ENCODE data around the gene LCP1. TPM values are rescaled to one million over a fixed set of nuclear protein-coding genes. Genes with fewer than 3 reads are reported as not detected.

Gene LCP1
- total RNA-seq, 1 experiment from 2014 or later = 1.5 TPM

- in situ Hi-C loops (cut with HindIII; ENCODE audit: low pct_unique_long_range_greater_than_20kb, low sequenced_read_pairs) = no loop called here
- no peak for DNase-seq (ENCODE audit: low read depth, low spot score)
- TF ChIP-seq SIN3A (IDR thresholded peaks at IDR 0.05; ENCODE audit: borderline replicate concordance, insufficient read depth, low read depth, low read length) (no peak), POLR2AphosphoS5 (IDR thresholded peaks at IDR 0.05; ENCODE audit: low read depth, low read length) (no peak), REST (IDR thresholded peaks at IDR 0.05; ENCODE audit: insufficient read depth in 1 of 2, low read depth in 2 of 2, low read length in 1 of 2) (no peak), TCF7L2 (IDR thresholded peaks at IDR 0.05; ENCODE audit: low read depth, low read length) (no peak), CTCF (IDR thresholded peaks at IDR 0.05) (no peak)
- no peaks in the 10 kb centered on the region for H3K27me3 ChIP-seq (ENCODE audit: control insufficient read depth, insufficient read depth, low read length)
- no peaks in the 10 kb centered on the region for H3K4me1 ChIP-seq (ENCODE audit: control insufficient read depth, insufficient read depth, low read length)
- intact Hi-C loops (cut with micrococcal nuclease; ENCODE audit: unreplicated experiment) = no loop called here
- no peaks in the 10 kb centered on the region for H3K9me3 ChIP-seq (ENCODE audit: control insufficient read depth, insufficient read depth, low read depth, low read length)
- H3K36me3 ChIP-seq (ENCODE audit: control insufficient read depth, insufficient read depth, low read length) = no peaks in the 10 kb centered on the region
- POLR2A ChIA-PET = no interaction called here
- CTCF ChIA-PET = no interaction called here
- H3K27ac ChIP-seq (ENCODE audit: low read length) = no peak overlapping the region
- no TSS peak for BruUV-seq (replicated peaks)
- no peak for ATAC-seq
- no peak overlapping the region for H3K4me3 ChIP-seq (ENCODE audit: low read depth in 2 of 2, low read length in 2 of 2)
Observed at GRCh38 chr13:46192412-46192811, 10.4 kb upstream of the LCP1 start.

GRCh38 chr13:46185634-46186033 is 3.7 kb upstream of the LCP1 start:
- ChIA-PET POLR2A (no interaction called here), CTCF (no interaction called here)
- Histone ChIP-seq H3K36me3 (ENCODE audit: control insufficient read depth, insufficient read depth, low read length) (no peaks in the 10 kb centered on the region), H3K27ac (ENCODE audit: low read length) (no peak overlapping the region), H3K27me3 (ENCODE audit: control insufficient read depth, insufficient read depth, low read length) (no peaks in the 10 kb centered on the region), H3K4me3 (ENCODE audit: low read depth in 2 of 2, low read length in 2 of 2) (no peak overlapping the region), H3K9me3 (ENCODE audit: control insufficient read depth, insufficient read depth, low read depth, low read length) (no peaks in the 10 kb centered on the region), H3K4me1 (ENCODE audit: control insufficient read depth, insufficient read depth, low read length) (no peaks in the 10 kb centered on the region)
- in situ Hi-C loops (cut with HindIII; ENCODE audit: low pct_unique_long_range_greater_than_20kb, low sequenced_read_pairs) (no loop called here), intact Hi-C loops (cut with micrococcal nuclease; ENCODE audit: unreplicated experiment) (no loop called here)
- TF ChIP-seq SIN3A (IDR thresholded peaks at IDR 0.05; ENCODE audit: borderline replicate concordance, insufficient read depth, low read depth, low read length) (no peak), TCF7L2 (IDR thresholded peaks at IDR 0.05; ENCODE audit: low read depth, low read length) (no peak), POLR2AphosphoS5 (IDR thresholded peaks at IDR 0.05; ENCODE audit: low read depth, low read length) (no peak), CTCF (IDR thresholded peaks at IDR 0.05) (no peak)
- ATAC-seq = no peak
- BruUV-seq (replicated peaks) = no TSS peak
- no peak for DNase-seq (ENCODE audit: low read depth, low spot score)

Measured in Panc1 (cell line).